GM12878 (cell line): ENCODE measurements around the gene RNF31. TPM values are rescaled to one million over a fixed set of nuclear protein-coding genes. Genes with fewer than 3 reads are reported as not detected.

Experiments used
- BHLHE40 ChIP-seq, 2 experiments: fragments of 450-650 bp in 1 of 2; IDR thresholded peaks; 2 replicates each; pipeline ENCODE4 v1.6.1; 2011 to 2017; ENCODE audit warnings: low read depth in 2 of 2, borderline replicate concordance in 1 of 2, improper control_type of control experiment in 1 of 2, low read length in 1 of 2, mild to moderate bottlenecking in 1 of 2
- CBFB ChIP-seq: IDR thresholded peaks from 2 replicates; pipeline ENCODE4 v1.6.1; 2016; ENCODE audit warnings: antibody characterized with exemption, low read depth
- CBX3 ChIP-seq: fragments of 200-600 bp; sonication (generic); IDR thresholded peaks from 2 replicates; pipeline ENCODE4 v1.6.1; 2016; ENCODE audit warnings: low read depth, borderline replicate concordance
- CHD2 ChIP-seq: IDR thresholded peaks from 2 replicates; pipeline ENCODE4 v1.6.1; 2011; ENCODE audit warnings: low read depth, low read length, improper control_type of control experiment, borderline replicate concordance
- CUX1 ChIP-seq: IDR thresholded peaks from 2 replicates; pipeline ENCODE4 v1.6.1; 2012; ENCODE audit warnings: improper control_type of control experiment, low read depth, low read length; ENCODE audit not compliant: insufficient replicate concordance
- DPF2 ChIP-seq: fragments of 450-650 bp; IDR thresholded peaks from 2 replicates; pipeline ENCODE4 v1.6.1; 2017; ENCODE audit warnings: mild to moderate bottlenecking
- IKZF1 ChIP-seq: fragments of 450-650 bp; conservative IDR thresholded peaks from 2 replicates; pipeline ENCODE4 v1.6.1; 2017; ENCODE audit warnings: antibody characterized with exemption, mild to moderate bottlenecking
- IRF4 ChIP-seq: IDR thresholded peaks from 2 replicates; pipeline ENCODE4 v1.6.1; 2011; ENCODE audit warnings: low read depth, low read length
- KLF5 ChIP-seq: fragments of 450-650 bp; IDR thresholded peaks from 2 replicates; pipeline ENCODE4 v1.6.1; 2014; ENCODE audit warnings: mild to moderate bottlenecking; ENCODE audit not compliant: partially characterized antibody
- MAX ChIP-seq: IDR thresholded peaks from 2 replicates; pipeline ENCODE4 v1.6.1; 2012; ENCODE audit warnings: low read depth, low read length, improper control_type of control experiment
- MLLT1 ChIP-seq: fragments of 450-650 bp; IDR thresholded peaks from 2 replicates; pipeline ENCODE4 v1.6.1; 2016; ENCODE audit warnings: mild to moderate bottlenecking
- RAD21 ChIP-seq: IDR thresholded peaks from 2 replicates; pipeline ENCODE4 v1.6.1; 2011; ENCODE audit warnings: mild to moderate bottlenecking, low read depth, low read length, moderate library complexity; ENCODE audit not compliant: insufficient read depth
- RUNX3 ChIP-seq: IDR thresholded peaks from 2 replicates; pipeline ENCODE4 v1.6.1; 2012; ENCODE audit warnings: low read length, inconsistent platforms
- SMARCA5 ChIP-seq: fragments of 450-650 bp; IDR thresholded peaks from 2 replicates; pipeline ENCODE4 v1.6.1; 2017; ENCODE audit warnings: mild to moderate bottlenecking
- SREBF2 ChIP-seq: IDR thresholded peaks from 2 replicates; pipeline ENCODE4 v1.6.1; 2012; ENCODE audit warnings: mild to moderate bottlenecking, low read length
- SRF ChIP-seq, 2 experiments: IDR thresholded peaks; 2 replicates each; pipeline ENCODE4 v1.6.1; 2011; ENCODE audit warnings: low read depth in 2 of 2, low read length in 2 of 2, mild to moderate bottlenecking in 1 of 2, moderate library complexity in 1 of 2
- STAT3 ChIP-seq: IDR thresholded peaks from 2 replicates; pipeline ENCODE4 v1.6.1; 2011; ENCODE audit warnings: low read depth, low read length, improper control_type of control experiment
- ZBTB40 ChIP-seq: fragments of 450-650 bp; IDR thresholded peaks from 2 replicates; pipeline ENCODE4 v1.6.1; 2016; ENCODE audit warnings: mild to moderate bottlenecking, moderate library complexity, borderline replicate concordance
- polyA plus RNA-seq, 11 experiments: library from polyadenylated mRNA; depleted of rRNA in 4 of 11; unstranded in 6 of 11; stranded (reverse) in 5 of 11; fragments of >200 nt; fragmentation: Nextera tagmentation in 4 of 11; fragmentation: Illumina TruSeq in 1 of 11; extraction: Ambion mirVana in 4 of 11; extraction: Trizol in 1 of 11; gene quantifications; 1 replicate in 1 of 11; 2 replicates in 10 of 11; pipeline versions ENCODE4 v1.2.1 to v1.2.3, GENCODE V29; 2011 to 2016; ENCODE audit warnings: inconsistent platforms in 2 of 11, missing spikeins in 2 of 11, low read depth in 1 of 11
- total RNA-seq, 4 experiments: library from RNA; depleted of rRNA in 3 of 4; stranded (reverse); fragments of >200 nt in 3 of 4; fragmentation: Illumina TruSeq in 1 of 4; extraction: Trizol in 1 of 4; gene quantifications; 2 replicates each; pipeline versions ENCODE4 v1.2.1 to v1.2.3, GENCODE V29; 2013 to 2021

RNF31 gene
- total and polyA plus RNA-seq, 10 of the 15 experiments (the other 5 are each of a cell fraction or from before 2014, with no cell fraction given), result 8.5 to 92.7 (median 52.0) TPM

GRCh38 chr14:24160850-24161804 is 13.8 kb downstream of the RNF31 start, which contains the start of gene IRF9 (continued):
- peak; percentile 90 for TF ChIP-seq SMARCA5
- peak; percentile 75 for TF ChIP-seq KLF5
- TF ChIP-seq STAT3, result peak; percentile 100
- no peak for TF ChIP-seq ZBTB40
- TF ChIP-seq MLLT1, result peak; percentile 89; the same call in 1 of the 2 replicates
- TF ChIP-seq CUX1, result no peak
- TF ChIP-seq IKZF1, result peak; percentile 84
- TF ChIP-seq BHLHE40 (IDR thresholded peaks at IDR 0.05; ENCODE audit: borderline replicate concordance in 1 of 2, low read depth in 2 of 2, low read length in 1 of 2), result peak; percentile 70 to 73; a peak in 3 of 4 replicates
- peak; percentile 66; the same call in 1 of the 2 replicates for TF ChIP-seq CHD2
- TF ChIP-seq CBX3, result no peak
- 0 out of 4 replicates have a peak, but pooled peaks of 1 of the 2 experiments have one; percentile 48 for TF ChIP-seq SRF (IDR thresholded peaks at IDR 0.05; ENCODE audit: low read depth in 2 of 2, low read length in 2 of 2)
- peak; percentile 59 for TF ChIP-seq IRF4
- peak; percentile 40 for TF ChIP-seq RUNX3
- TF ChIP-seq MAX, result peak; percentile 65
- TF ChIP-seq CBFB, result peak; percentile 76; the same call in 1 of the 2 replicates
- no peak for TF ChIP-seq SREBF2
- TF ChIP-seq RAD21, result peak; percentile 65
- peak; percentile 62 for TF ChIP-seq DPF2
